ENCODE measurements around the gene SLC17A7. TPM values are rescaled to one million over a fixed set of nuclear protein-coding genes. Genes with fewer than 3 reads are reported as not detected.
A peak's percentile ranks its signal among the peaks of the same experiment; 100 is the strongest.

Gene SLC17A7
- polyA plus RNA-seq, 1 experiment: 0.10 TPM

- H3K27me3 ChIP-seq (ENCODE audit: control insufficient read depth, insufficient read depth, low read length): no peaks in the 10 kb centered on the region
- ChIA-PET CTCF (interaction anchor here (1.2 to 3.6 kb wide), 5 partner anchors 12 to 88 kb away, joined by 3 to 20 read pairs (median 4); partner anchors contain the start of gene FLT3LG), POLR2A (interaction anchor here (0.5 kb wide), 1 partner anchor 75 kb away, joined by 6 read pairs; no protein-coding TSS in a partner anchor)
- no peak for DNase-seq (ENCODE audit: low read depth)
- no peak for TF ChIP-seq CTCF (IDR thresholded peaks at IDR 0.05; ENCODE audit: insufficient read depth, low read depth, low read length)
- H3K36me3 ChIP-seq (ENCODE audit: control insufficient read depth, insufficient read depth, low read length): peaks cover 3% of the 10 kb centered on the region; the same call in 1 of the 2 replicates
- no peak overlapping the region for H3K4me3 ChIP-seq (ENCODE audit: low read depth, low read length)
Observed at GRCh38 chr19:49458567-49458903, 17.2 kb upstream of the SLC17A7 start.

GRCh38 chr19:49456326-49456725 is 15.0 kb upstream of the SLC17A7 start:
- no peak for DNase-seq (ENCODE audit: low read depth)
- POLR2A ChIA-PET: no interaction called here

GRCh38 chr19:49455773-49456172 is 14.4 kb upstream of the SLC17A7 start:
- no peak for DNase-seq (ENCODE audit: low read depth)
- POLR2A ChIA-PET: no interaction called here

More at GRCh38 chr19:49456326-49456725, 15.0 kb upstream of the SLC17A7 start:
- no peak for TF ChIP-seq CTCF (IDR thresholded peaks at IDR 0.05; ENCODE audit: insufficient read depth, low read depth, low read length)
- CTCF ChIA-PET: interaction anchor here (1.2 to 2.7 kb wide), 2 partner anchors 14 to 17 kb away, joined by 3 to 12 read pairs; partner anchors contain the start of gene FLT3LG
- Histone ChIP-seq H3K27me3 (ENCODE audit: control insufficient read depth, insufficient read depth, low read length) (no peaks in the 10 kb centered on the region), H3K36me3 (ENCODE audit: control insufficient read depth, insufficient read depth, low read length) (peaks cover 3% of the 10 kb centered on the region; the same call in 1 of the 2 replicates), H3K4me3 (ENCODE audit: low read depth, low read length) (no peak overlapping the region)

GRCh38 chr19:49453757-49454240 is 12.5 kb upstream of the SLC17A7 start:
- peaks cover 3% of the 10 kb centered on the region; the same call in 1 of the 2 replicates for H3K36me3 ChIP-seq (ENCODE audit: control insufficient read depth, insufficient read depth, low read length)
- no peak for TF ChIP-seq CTCF (IDR thresholded peaks at IDR 0.05; ENCODE audit: insufficient read depth, low read depth, low read length)
- CTCF ChIA-PET: interaction anchor here (0.6 to 2.7 kb wide), 7 partner anchors 9 to 78 kb away, joined by 3 to 12 read pairs (median 3); partner anchors contain the start of gene FLT3LG
- H3K4me3 ChIP-seq (ENCODE audit: low read depth, low read length): peak overlapping the region; percentile 79
- H3K27me3 ChIP-seq (ENCODE audit: control insufficient read depth, insufficient read depth, low read length): no peaks in the 10 kb centered on the region
- POLR2A ChIA-PET: interaction anchor here (1.0 kb wide), 1 partner anchor 42 kb away, joined by 4 read pairs; the partner anchor contains the start of gene RPS11
- no peak for DNase-seq (ENCODE audit: low read depth)

More at GRCh38 chr19:49455773-49456172, 14.4 kb upstream of the SLC17A7 start:
- H3K4me3 ChIP-seq (ENCODE audit: low read depth, low read length): no peak overlapping the region
- H3K27me3 ChIP-seq (ENCODE audit: control insufficient read depth, insufficient read depth, low read length): no peaks in the 10 kb centered on the region
- CTCF ChIA-PET: interaction anchor here (1.2 to 2.7 kb wide), 2 partner anchors 13 to 18 kb away, joined by 3 to 12 read pairs; partner anchors contain the start of gene FLT3LG
- H3K36me3 ChIP-seq (ENCODE audit: control insufficient read depth, insufficient read depth, low read length): peaks cover 3% of the 10 kb centered on the region; the same call in 1 of the 2 replicates
- no peak for TF ChIP-seq CTCF (IDR thresholded peaks at IDR 0.05; ENCODE audit: insufficient read depth, low read depth, low read length)

GRCh38 chr19:49453013-49453756 is 11.9 kb upstream of the SLC17A7 start, which contains the start of gene ALDH16A1:
Gene ALDH16A1 (plus strand): TSS chr19:49453225. CDS start chr19:49453332, 107 bp downstream.
- CTCF ChIA-PET: interaction anchor here (0.6 to 2.6 kb wide), 5 partner anchors 9 to 78 kb away, joined by 3 to 9 read pairs (median 3); partner anchors contain the start of gene FLT3LG
- peak within 1 kb of the TSS; percentile 79 for H3K4me3 ChIP-seq (ENCODE audit: low read depth, low read length)
- H3K27me3 ChIP-seq (ENCODE audit: control insufficient read depth, insufficient read depth, low read length): no peaks in the 10 kb centered on the region
- no peak for TF ChIP-seq CTCF (IDR thresholded peaks at IDR 0.05; ENCODE audit: insufficient read depth, low read depth, low read length)
- peak; percentile 80 for DNase-seq (ENCODE audit: low read depth)
- POLR2A ChIA-PET: interaction anchor here (0.6 to 1.0 kb wide), 2 partner anchors 43 to 224 kb away, joined by 3 to 4 read pairs; partner anchors contain the start of genes PRMT1 and RPS11
- H3K36me3 ChIP-seq (ENCODE audit: control insufficient read depth, insufficient read depth, low read length): peaks cover 2% of the 10 kb centered on the region; the same call in 1 of the 2 replicates

Measured in BJ (cell line).